ENCODE data around the gene MAEA. TPM values are rescaled to one million over a fixed set of nuclear protein-coding genes. Genes with fewer than 3 reads are reported as not detected.

Gene MAEA
- total RNA-seq, 1 experiment from 2014 or later = 81.1 TPM

GRCh38 chr4:1375761-1376322 is 86.2 kb downstream of the MAEA start:
- Mint-ChIP-seq H3K36me3 (ENCODE audit: insufficient read depth, unreplicated experiment) (peaks cover 14% of the 10 kb centered on the region), H3K9me3 (ENCODE audit: unreplicated experiment) (no peaks in the 10 kb centered on the region), H3K27me3 (ENCODE audit: insufficient read depth, unreplicated experiment) (no peaks in the 10 kb centered on the region), H3K4me1 (ENCODE audit: low read depth, unreplicated experiment) (peaks cover 4% of the 10 kb centered on the region), H3K27ac (ENCODE audit: unreplicated experiment) (no peak overlapping the region), H3K4me3 (ENCODE audit: unreplicated experiment) (no peak overlapping the region)
- H3K4me1 ChIP-seq = no peaks in the 10 kb centered on the region
- H3K9me3 ChIP-seq = no peaks in the 10 kb centered on the region
- POLR2A ChIA-PET = no interaction called here
- no peaks in the 10 kb centered on the region for H3K36me3 ChIP-seq (ENCODE audit: control insufficient read depth, insufficient read depth, low read length)
- no peak overlapping the region for H3K4me3 ChIP-seq (ENCODE audit: low read depth, low read length)
- CTCF ChIA-PET = no interaction called here
- TF ChIP-seq, protein P1, sequence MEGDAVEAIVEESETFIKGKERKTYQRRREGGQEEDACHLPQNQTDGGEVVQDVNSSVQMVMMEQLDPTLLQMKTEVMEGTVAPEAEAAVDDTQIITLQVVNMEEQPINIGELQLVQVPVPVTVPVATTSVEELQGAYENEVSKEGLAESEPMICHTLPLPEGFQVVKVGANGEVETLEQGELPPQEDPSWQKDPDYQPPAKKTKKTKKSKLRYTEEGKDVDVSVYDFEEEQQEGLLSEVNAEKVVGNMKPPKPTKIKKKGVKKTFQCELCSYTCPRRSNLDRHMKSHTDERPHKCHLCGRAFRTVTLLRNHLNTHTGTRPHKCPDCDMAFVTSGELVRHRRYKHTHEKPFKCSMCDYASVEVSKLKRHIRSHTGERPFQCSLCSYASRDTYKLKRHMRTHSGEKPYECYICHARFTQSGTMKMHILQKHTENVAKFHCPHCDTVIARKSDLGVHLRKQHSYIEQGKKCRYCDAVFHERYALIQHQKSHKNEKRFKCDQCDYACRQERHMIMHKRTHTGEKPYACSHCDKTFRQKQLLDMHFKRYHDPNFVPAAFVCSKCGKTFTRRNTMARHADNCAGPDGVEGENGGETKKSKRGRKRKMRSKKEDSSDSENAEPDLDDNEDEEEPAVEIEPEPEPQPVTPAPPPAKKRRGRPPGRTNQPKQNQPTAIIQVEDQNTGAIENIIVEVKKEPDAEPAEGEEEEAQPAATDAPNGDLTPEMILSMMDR (IDR thresholded peaks at IDR 0.05; ENCODE audit: insufficient read depth in 1 of 2, low read depth in 1 of 2, low read length in 1 of 2, severe bottlenecking in 1 of 2, unreplicated experiment in 1 of 2) = no peak
- H3K27me3 ChIP-seq (replicated peaks; ENCODE audit: control insufficient read depth, insufficient read depth, low read length) = no peaks in the 10 kb centered on the region
- intact Hi-C loops (cut with micrococcal nuclease; ENCODE audit: unreplicated experiment) = no loop called here
- BruUV-seq (replicated peaks) = no TSS peak
- DNase-seq = peak in 1 of 2 experiments; percentile 14

DNA sequence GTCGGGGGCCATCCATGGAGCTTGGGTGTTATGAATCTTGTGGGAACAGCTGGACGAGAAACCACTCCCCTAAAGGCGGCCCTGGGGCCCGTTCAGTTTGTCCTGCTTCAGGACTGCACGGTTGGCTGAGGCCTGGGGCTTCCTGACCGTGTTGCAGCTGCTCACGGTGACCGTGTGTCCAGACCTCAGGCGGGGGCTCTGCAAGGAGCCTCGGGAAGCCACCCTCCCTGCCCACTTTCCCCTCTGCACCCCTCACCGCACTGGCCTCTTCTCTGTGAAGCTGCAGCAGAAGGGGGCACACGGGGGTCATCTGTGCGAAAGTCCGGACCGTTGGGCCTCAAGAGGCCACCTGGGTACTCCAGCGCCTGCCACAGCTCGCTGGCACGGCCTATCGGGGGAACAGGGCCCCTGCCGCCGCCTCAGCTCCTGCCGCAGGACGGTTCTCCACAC is 86.7 kb downstream of the MAEA start:
- Histone ChIP-seq H3K4me3 (ENCODE audit: low read depth, low read length) (no peak overlapping the region), H3K9me3 (no peaks in the 10 kb centered on the region), H3K36me3 (ENCODE audit: control insufficient read depth, insufficient read depth, low read length) (no peaks in the 10 kb centered on the region), H3K27me3 (replicated peaks; ENCODE audit: control insufficient read depth, insufficient read depth, low read length) (no peaks in the 10 kb centered on the region), H3K4me1 (no peaks in the 10 kb centered on the region)
- H3K27ac Mint-ChIP-seq (ENCODE audit: unreplicated experiment) = no peak overlapping the region
- intact Hi-C loops (cut with micrococcal nuclease; ENCODE audit: unreplicated experiment) = no loop called here
- no peaks in the 10 kb centered on the region for H3K4me1 Mint-ChIP-seq (ENCODE audit: low read depth, unreplicated experiment)
- H3K9me3 Mint-ChIP-seq (ENCODE audit: unreplicated experiment) = no peaks in the 10 kb centered on the region
- H3K36me3 Mint-ChIP-seq (ENCODE audit: insufficient read depth, unreplicated experiment) = peaks cover 8% of the 10 kb centered on the region
- H3K27me3 Mint-ChIP-seq (ENCODE audit: insufficient read depth, unreplicated experiment) = no peaks in the 10 kb centered on the region
- no peak overlapping the region for H3K4me3 Mint-ChIP-seq (ENCODE audit: unreplicated experiment)
- TF ChIP-seq, protein P1 (IDR thresholded peaks at IDR 0.05; ENCODE audit: insufficient read depth in 1 of 2, low read depth in 1 of 2, low read length in 1 of 2, severe bottlenecking in 1 of 2, unreplicated experiment in 1 of 2) = no peak
- ChIA-PET CTCF (no interaction called here), POLR2A (no interaction called here)
- no TSS peak for BruUV-seq (replicated peaks)
- DNase-seq = peak in 1 of 2 experiments; percentile 14

DNA sequence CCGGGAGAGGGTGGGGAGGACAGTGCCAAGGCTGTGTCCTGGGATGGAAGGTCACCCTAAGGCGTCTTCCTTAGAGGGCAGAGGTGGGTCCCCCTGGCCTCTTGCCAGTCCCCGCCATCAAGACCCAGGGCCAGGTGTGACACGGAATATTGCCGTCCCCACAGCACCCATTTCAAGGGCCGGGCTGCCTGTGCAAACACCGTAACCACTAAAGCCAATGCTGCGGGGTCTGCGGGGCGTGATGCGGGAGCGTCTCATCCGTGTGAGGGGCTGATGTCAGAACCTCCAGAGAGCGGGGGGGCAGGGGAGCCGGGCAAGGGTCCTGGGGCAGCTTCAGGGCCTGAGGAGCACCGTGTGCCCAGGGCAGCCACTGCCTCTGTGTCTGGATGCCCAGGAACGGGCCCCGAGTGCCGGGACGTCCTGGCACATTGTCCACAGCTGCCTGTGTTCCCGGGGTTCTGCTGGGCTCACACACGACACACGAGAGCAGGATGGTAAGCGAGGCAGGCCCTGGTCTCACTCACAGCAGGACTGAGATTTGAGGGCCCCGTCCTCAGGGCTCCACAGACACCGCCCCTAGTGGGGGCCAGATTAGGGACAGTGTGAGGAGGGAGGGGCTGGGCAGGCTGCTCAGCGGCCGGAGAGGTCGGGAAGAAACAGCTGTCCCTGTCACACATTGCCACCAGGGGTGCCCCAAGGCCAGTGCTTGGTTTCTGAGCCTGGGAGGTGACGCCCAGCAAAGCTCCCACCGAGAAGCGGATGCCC is 87.3 kb downstream of the MAEA start:
- Histone ChIP-seq H3K27me3 (replicated peaks; ENCODE audit: control insufficient read depth, insufficient read depth, low read length) (no peaks in the 10 kb centered on the region), H3K4me3 (ENCODE audit: low read depth, low read length) (no peak overlapping the region), H3K4me1 (no peaks in the 10 kb centered on the region), H3K9me3 (no peaks in the 10 kb centered on the region), H3K36me3 (ENCODE audit: control insufficient read depth, insufficient read depth, low read length) (no peaks in the 10 kb centered on the region)
- Mint-ChIP-seq H3K4me3 (ENCODE audit: unreplicated experiment) (no peak overlapping the region), H3K9me3 (ENCODE audit: unreplicated experiment) (no peaks in the 10 kb centered on the region), H3K27ac (ENCODE audit: unreplicated experiment) (no peak overlapping the region), H3K36me3 (ENCODE audit: insufficient read depth, unreplicated experiment) (peaks cover 4% of the 10 kb centered on the region), H3K27me3 (ENCODE audit: insufficient read depth, unreplicated experiment) (no peaks in the 10 kb centered on the region), H3K4me1 (ENCODE audit: low read depth, unreplicated experiment) (no peaks in the 10 kb centered on the region)
- no TSS peak for BruUV-seq (replicated peaks)
- TF ChIP-seq, protein P1 (IDR thresholded peaks at IDR 0.05; ENCODE audit: insufficient read depth in 1 of 2, low read depth in 1 of 2, low read length in 1 of 2, severe bottlenecking in 1 of 2, unreplicated experiment in 1 of 2) = peak in 1 of 2 experiments; percentile 23
- CTCF ChIA-PET = no interaction called here
- POLR2A ChIA-PET = no interaction called here
- peak in 1 of 2 experiments; percentile 26 for DNase-seq
- intact Hi-C loops (cut with micrococcal nuclease; ENCODE audit: unreplicated experiment) = no loop called here
